Rectal smooth muscle tissue (tissue), 1 donor: ENCODE results near the gene SMARCD3.

Experiments used
- H3K27ac ChIP-seq: one replicate; pipeline ENCODE4 v1.7.0; 2013; ENCODE audit warnings: low read depth, low read length, inconsistent platforms
- H3K27me3 ChIP-seq: one replicate; pipeline ENCODE4 v1.7.0; 2013; ENCODE audit warnings: low read length; ENCODE audit not compliant: control insufficient read depth, insufficient read depth
- H3K36me3 ChIP-seq: one replicate; pipeline ENCODE4 v1.7.0; 2013; ENCODE audit warnings: low read length; ENCODE audit not compliant: control insufficient read depth, insufficient read depth
- H3K4me1 ChIP-seq: one replicate; pipeline ENCODE4 v1.7.0; 2013; ENCODE audit warnings: low read length; ENCODE audit not compliant: control insufficient read depth, insufficient read depth
- H3K4me3 ChIP-seq: one replicate; pipeline ENCODE4 v1.7.0; 2013; ENCODE audit warnings: low read length
- H3K9ac ChIP-seq: one replicate; pipeline ENCODE4 v1.7.0; 2013; ENCODE audit warnings: low read length

SMARCD3 gene

GRCh38 chr7:151265351-151265931 lies 16.9 kb upstream of the SMARCD3 start:
- no peak overlapping the region for H3K9ac ChIP-seq
- no peak overlapping the region for H3K27ac ChIP-seq
- H3K4me1 ChIP-seq, result no peaks in the 10 kb centered on the region
- no peaks in the 10 kb centered on the region for H3K36me3 ChIP-seq
- H3K27me3 ChIP-seq, result no peaks in the 10 kb centered on the region
- H3K4me3 ChIP-seq, result no peak overlapping the region

GRCh38 chr7:151264615-151265014 lies 16.1 kb upstream of the SMARCD3 start:
- Histone ChIP-seq H3K4me3 (no peak overlapping the region), H3K4me1 (no peaks in the 10 kb centered on the region), H3K27me3 (no peaks in the 10 kb centered on the region), H3K9ac (no peak overlapping the region), H3K36me3 (no peaks in the 10 kb centered on the region), H3K27ac (no peak overlapping the region)

- no peak overlapping the region for H3K4me3 ChIP-seq
- peaks cover 1% of the 10 kb centered on the region for H3K27me3 ChIP-seq
- no peak overlapping the region for H3K9ac ChIP-seq
- H3K36me3 ChIP-seq, result no peaks in the 10 kb centered on the region
- H3K4me1 ChIP-seq, result no peaks in the 10 kb centered on the region
- no peak overlapping the region for H3K27ac ChIP-seq
These were observed 13.0 kb upstream of the SMARCD3 start for GRCh38 chr7:151261529-151261928.

DNA sequence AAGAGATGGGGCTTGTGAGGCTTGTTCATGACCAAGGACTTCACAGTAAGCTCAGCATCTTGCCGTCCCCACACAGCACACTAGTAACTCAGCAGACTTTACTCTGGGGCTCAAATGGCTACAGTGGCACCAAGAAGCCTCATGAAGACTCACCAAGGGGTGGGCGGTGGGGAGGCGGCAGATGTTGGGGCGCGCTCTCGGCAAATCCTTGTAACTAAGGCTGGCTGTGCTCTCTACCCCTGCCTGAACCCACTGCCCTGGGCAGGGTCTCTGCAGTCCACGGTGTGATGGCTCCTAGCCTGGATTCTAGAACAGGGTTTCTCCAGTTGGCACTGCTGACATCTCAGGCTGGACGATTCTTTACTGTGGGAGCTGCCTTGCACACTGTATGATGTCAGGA lies 12.4 kb upstream of the SMARCD3 start:
- Histone ChIP-seq H3K27me3 (peaks cover 4% of the 10 kb centered on the region), H3K4me3 (no peak overlapping the region), H3K27ac (no peak overlapping the region), H3K36me3 (no peaks in the 10 kb centered on the region), H3K4me1 (no peaks in the 10 kb centered on the region), H3K9ac (no peak overlapping the region)

GRCh38 chr7:151260471-151260870 lies 12.0 kb upstream of the SMARCD3 start:
- H3K27ac ChIP-seq, result no peak overlapping the region
- H3K4me1 ChIP-seq, result no peaks in the 10 kb centered on the region
- peaks cover 4% of the 10 kb centered on the region for H3K27me3 ChIP-seq
- no peaks in the 10 kb centered on the region for H3K36me3 ChIP-seq
- H3K9ac ChIP-seq, result no peak overlapping the region
- no peak overlapping the region for H3K4me3 ChIP-seq

- H3K4me3 ChIP-seq, result no peak overlapping the region
- no peak overlapping the region for H3K9ac ChIP-seq
- no peak overlapping the region for H3K27ac ChIP-seq
- H3K27me3 ChIP-seq, result peaks cover 4% of the 10 kb centered on the region
- H3K4me1 ChIP-seq, result peaks cover 3% of the 10 kb centered on the region
- no peaks in the 10 kb centered on the region for H3K36me3 ChIP-seq
These were observed 9.5 kb upstream of the SMARCD3 start for GRCh38 chr7:151257990-151258389.

DNA sequence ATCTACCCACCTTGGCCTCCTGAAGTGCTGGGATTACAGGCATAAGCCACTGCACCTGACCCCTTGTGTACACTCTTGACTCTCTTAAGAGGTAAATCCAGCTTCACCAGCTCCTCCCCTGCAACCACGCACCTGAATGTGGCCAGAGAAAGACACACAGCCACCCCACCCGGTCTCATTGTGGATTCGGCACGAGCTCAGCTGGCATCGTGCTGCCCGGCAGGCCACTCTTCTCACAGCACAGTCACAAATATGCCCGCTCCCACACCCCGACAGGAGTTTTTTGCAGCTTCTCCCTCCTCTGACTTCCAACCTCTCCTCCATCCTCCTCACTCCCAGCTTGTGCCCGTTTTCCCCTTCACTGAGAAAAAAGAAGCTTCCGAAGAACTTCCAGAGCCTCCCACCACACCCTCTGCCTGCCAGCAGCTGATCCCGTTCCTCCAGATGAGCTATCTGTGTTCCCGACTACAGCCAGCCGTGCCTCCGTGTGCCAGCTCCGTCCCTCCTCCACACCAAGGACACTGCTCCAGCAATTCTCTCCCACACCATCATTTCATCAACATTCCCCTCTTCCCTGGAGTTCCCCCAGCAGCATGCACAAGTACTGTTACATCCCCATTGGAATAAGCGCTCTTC lies 8.0 kb upstream of the SMARCD3 start:
- no peak overlapping the region for H3K9ac ChIP-seq
- H3K27me3 ChIP-seq, result peaks cover 4% of the 10 kb centered on the region
- no peak overlapping the region for H3K27ac ChIP-seq
- no peak overlapping the region for H3K4me3 ChIP-seq
- peaks cover 9% of the 10 kb centered on the region for H3K4me1 ChIP-seq
- no peaks in the 10 kb centered on the region for H3K36me3 ChIP-seq

DNA sequence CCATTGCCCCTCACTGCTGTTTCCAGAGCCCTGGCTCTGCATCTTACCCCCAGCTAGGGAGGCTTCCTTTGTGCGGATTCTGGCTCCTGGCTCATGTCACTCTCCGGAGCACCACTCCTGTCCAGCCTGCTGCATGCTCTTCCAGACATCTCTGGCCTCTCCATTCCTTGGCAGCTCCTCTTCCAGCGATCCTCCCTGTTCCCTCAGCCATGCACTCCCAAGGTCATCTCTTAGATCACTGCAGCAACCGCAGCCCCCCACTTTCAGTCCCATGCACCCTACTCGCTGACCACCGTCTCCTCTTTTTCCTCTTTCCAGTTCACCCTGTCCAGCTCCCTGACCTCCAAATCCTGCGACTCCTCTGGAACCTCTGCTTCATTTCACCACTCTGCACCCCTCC lies 6.9 kb upstream of the SMARCD3 start:
- H3K4me3 ChIP-seq, result no peak overlapping the region
- H3K27ac ChIP-seq, result no peak overlapping the region
- no peak overlapping the region for H3K9ac ChIP-seq
- H3K36me3 ChIP-seq, result no peaks in the 10 kb centered on the region
- peaks cover 17% of the 10 kb centered on the region for H3K4me1 ChIP-seq
- peaks cover 4% of the 10 kb centered on the region for H3K27me3 ChIP-seq

- H3K4me3 ChIP-seq, result no peak overlapping the region
- H3K9ac ChIP-seq, result no peak overlapping the region
- peaks cover 4% of the 10 kb centered on the region for H3K27me3 ChIP-seq
- H3K27ac ChIP-seq, result no peak overlapping the region
- peaks cover 22% of the 10 kb centered on the region for H3K4me1 ChIP-seq
- H3K36me3 ChIP-seq, result no peaks in the 10 kb centered on the region
These were observed 6.4 kb upstream of the SMARCD3 start for GRCh38 chr7:151254851-151255250.

- no peak overlapping the region for H3K4me3 ChIP-seq
- H3K36me3 ChIP-seq, result no peaks in the 10 kb centered on the region
- no peak overlapping the region for H3K9ac ChIP-seq
- peaks cover 26% of the 10 kb centered on the region for H3K4me1 ChIP-seq
- H3K27ac ChIP-seq, result no peak overlapping the region
- H3K27me3 ChIP-seq, result peaks cover 4% of the 10 kb centered on the region
These were observed 5.8 kb upstream of the SMARCD3 start for GRCh38 chr7:151254316-151254715.

GRCh38 chr7:151252961-151253711 lies 4.6 kb upstream of the SMARCD3 start:
- peak overlapping the region; percentile 94 for H3K27ac ChIP-seq
- peaks cover 26% of the 10 kb centered on the region for H3K4me1 ChIP-seq
- no peak overlapping the region for H3K9ac ChIP-seq
- no peaks in the 10 kb centered on the region for H3K36me3 ChIP-seq
- H3K27me3 ChIP-seq, result peaks cover 4% of the 10 kb centered on the region
- H3K4me3 ChIP-seq, result peak overlapping the region; percentile 14

GRCh38 chr7:151252561-151252835 lies 4.0 kb upstream of the SMARCD3 start:
- peaks cover 29% of the 10 kb centered on the region for H3K4me1 ChIP-seq
- peaks cover 4% of the 10 kb centered on the region for H3K27me3 ChIP-seq
- peak overlapping the region; percentile 71 for H3K4me3 ChIP-seq
- H3K36me3 ChIP-seq, result no peaks in the 10 kb centered on the region
- peak overlapping the region; percentile 84 for H3K9ac ChIP-seq
- peak overlapping the region; percentile 94 for H3K27ac ChIP-seq
